ENCODE data around the gene FAM120A.

Gene FAM120A

GRCh38 chr9:93416530-93417235 lies 34.8 kb upstream of the FAM120A start:
- no peak for ATAC-seq (ENCODE audit: low read depth)
- H3K27ac ChIP-seq (ENCODE audit: poor library complexity, severe bottlenecking): no peak overlapping the region
- TF ChIP-seq CTCF (IDR thresholded peaks at IDR 0.05; ENCODE audit: poor library complexity, severe bottlenecking): no peak
- peaks cover 4% of the 10 kb centered on the region for H3K9me3 ChIP-seq (ENCODE audit: severe bottlenecking)
- no peaks in the 10 kb centered on the region for H3K27me3 ChIP-seq (ENCODE audit: insufficient read depth, poor library complexity, severe bottlenecking)
- H3K4me3 ChIP-seq (ENCODE audit: severe bottlenecking): no peak overlapping the region
- no peaks in the 10 kb centered on the region for H3K36me3 ChIP-seq (ENCODE audit: low read depth)
- no peaks in the 10 kb centered on the region for H3K4me1 ChIP-seq (ENCODE audit: insufficient read depth, poor library complexity, severe bottlenecking)
- no peak for DNase-seq (ENCODE audit: low spot score)

DNA sequence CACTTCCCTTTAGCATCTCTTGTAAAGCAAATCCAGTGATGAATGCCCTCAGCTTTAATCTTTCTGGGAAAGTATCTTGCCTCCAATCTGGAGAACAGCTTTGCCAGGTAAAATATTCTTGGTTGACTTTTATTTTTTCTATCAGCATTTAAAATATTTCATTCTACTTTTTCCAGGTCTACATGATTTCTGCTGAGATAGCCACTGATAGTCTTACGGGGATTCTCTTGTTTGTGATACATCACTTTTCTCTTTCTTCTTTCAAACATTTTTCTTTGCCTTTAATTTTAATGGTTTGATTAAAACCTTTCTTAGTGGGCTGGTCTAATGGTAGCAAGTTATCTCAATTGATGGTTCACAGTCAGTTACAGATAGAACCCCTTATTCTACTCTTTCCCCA lies 33.9 kb upstream of the FAM120A start:
- peaks cover 4% of the 10 kb centered on the region for H3K9me3 ChIP-seq (ENCODE audit: severe bottlenecking)
- no peaks in the 10 kb centered on the region for H3K4me1 ChIP-seq (ENCODE audit: insufficient read depth, poor library complexity, severe bottlenecking)
- ATAC-seq (ENCODE audit: low read depth) (no peak), DNase-seq (ENCODE audit: low spot score) (no peak)
- no peak overlapping the region for H3K4me3 ChIP-seq (ENCODE audit: severe bottlenecking)
- no peak overlapping the region for H3K27ac ChIP-seq (ENCODE audit: poor library complexity, severe bottlenecking)
- no peaks in the 10 kb centered on the region for H3K27me3 ChIP-seq (ENCODE audit: insufficient read depth, poor library complexity, severe bottlenecking)
- H3K36me3 ChIP-seq (ENCODE audit: low read depth): no peaks in the 10 kb centered on the region
- no peak for TF ChIP-seq CTCF (IDR thresholded peaks at IDR 0.05; ENCODE audit: poor library complexity, severe bottlenecking)

GRCh38 chr9:93419023-93419422 lies 32.5 kb upstream of the FAM120A start:
- TF ChIP-seq CTCF (IDR thresholded peaks at IDR 0.05; ENCODE audit: poor library complexity, severe bottlenecking): no peak
- no peaks in the 10 kb centered on the region for H3K36me3 ChIP-seq (ENCODE audit: low read depth)
- H3K4me3 ChIP-seq (ENCODE audit: severe bottlenecking): no peak overlapping the region
- H3K27ac ChIP-seq (ENCODE audit: poor library complexity, severe bottlenecking): no peak overlapping the region
- H3K27me3 ChIP-seq (ENCODE audit: insufficient read depth, poor library complexity, severe bottlenecking): no peaks in the 10 kb centered on the region
- DNase-seq (ENCODE audit: low spot score): no peak
- no peaks in the 10 kb centered on the region for H3K4me1 ChIP-seq (ENCODE audit: insufficient read depth, poor library complexity, severe bottlenecking)
- ATAC-seq (ENCODE audit: low read depth): no peak
- H3K9me3 ChIP-seq (ENCODE audit: severe bottlenecking): peaks cover 4% of the 10 kb centered on the region

- no peak for TF ChIP-seq CTCF (IDR thresholded peaks at IDR 0.05; ENCODE audit: poor library complexity, severe bottlenecking)
- DNase-seq (ENCODE audit: low spot score): no peak
- H3K4me3 ChIP-seq (ENCODE audit: severe bottlenecking): no peak overlapping the region
Observed at GRCh38 chr9:93422977-93423616, 28.4 kb upstream of the FAM120A start.

More at GRCh38 chr9:93422977-93423616, 28.4 kb upstream of the FAM120A start:
- H3K27me3 ChIP-seq (ENCODE audit: insufficient read depth, poor library complexity, severe bottlenecking): no peaks in the 10 kb centered on the region
- no peak for ATAC-seq (ENCODE audit: low read depth)
- H3K4me1 ChIP-seq (ENCODE audit: insufficient read depth, poor library complexity, severe bottlenecking): no peaks in the 10 kb centered on the region
- H3K27ac ChIP-seq (ENCODE audit: poor library complexity, severe bottlenecking): no peak overlapping the region
- no peaks in the 10 kb centered on the region for H3K9me3 ChIP-seq (ENCODE audit: severe bottlenecking)
- H3K36me3 ChIP-seq (ENCODE audit: low read depth): no peaks in the 10 kb centered on the region

Data from RWPE2 (cell line).